ENCODE results near the gene SLC13A4.
A peak's percentile ranks its signal among the peaks of the same experiment; 100 is the strongest.
"Not testable (repeated sequence)": the region's sequence is repeated elsewhere in the genome, so short reads cannot be mapped to it uniquely, and the experiment has no call there.

Gene SLC13A4

GRCh38 chr7:135678612-135679575, 49.1 kb downstream of the SLC13A4 start:
- H3K27me3 Mint-ChIP-seq: no peaks in the 10 kb centered on the region
- no peak overlapping the region for H3K4me3 Mint-ChIP-seq
- H3K9me3 Mint-ChIP-seq (ENCODE audit: low read depth): no peaks in the 10 kb centered on the region
- H3K4me1 Mint-ChIP-seq (ENCODE audit: low read depth): peaks cover 6% of the 10 kb centered on the region
- H3K36me3 Mint-ChIP-seq: peaks cover 12% of the 10 kb centered on the region
- H3K27ac Mint-ChIP-seq: no peak overlapping the region

GRCh38 chr7:135673360-135673706, 54.7 kb downstream of the SLC13A4 start:
- Mint-ChIP-seq H3K9me3 (ENCODE audit: low read depth) (no peaks in the 10 kb centered on the region), H3K4me3 (no peak overlapping the region), H3K4me1 (ENCODE audit: low read depth) (peaks cover 28% of the 10 kb centered on the region), H3K27me3 (no peaks in the 10 kb centered on the region), H3K27ac (no peak overlapping the region), H3K36me3 (peaks cover 7% of the 10 kb centered on the region)

- H3K27ac Mint-ChIP-seq: no peak overlapping the region
- H3K4me1 Mint-ChIP-seq (ENCODE audit: low read depth): peaks cover 33% of the 10 kb centered on the region
- H3K27me3 Mint-ChIP-seq: no peaks in the 10 kb centered on the region
- H3K36me3 Mint-ChIP-seq: peaks cover 7% of the 10 kb centered on the region
- no peak overlapping the region for H3K4me3 Mint-ChIP-seq
- no peaks in the 10 kb centered on the region for H3K9me3 Mint-ChIP-seq (ENCODE audit: low read depth)
These were observed 55.2 kb downstream of the SLC13A4 start for GRCh38 chr7:135672560-135673359.

GRCh38 chr7:135670179-135670578, 57.8 kb downstream of the SLC13A4 start:
- H3K27me3 Mint-ChIP-seq: no peaks in the 10 kb centered on the region
- H3K9me3 Mint-ChIP-seq (ENCODE audit: low read depth): no peaks in the 10 kb centered on the region
- H3K36me3 Mint-ChIP-seq: peaks cover 6% of the 10 kb centered on the region
- H3K4me3 Mint-ChIP-seq: no peak overlapping the region
- H3K27ac Mint-ChIP-seq: peak overlapping the region; percentile 16
- H3K4me1 Mint-ChIP-seq (ENCODE audit: low read depth): peaks cover 51% of the 10 kb centered on the region

GRCh38 chr7:135669774-135670173, 58.2 kb downstream of the SLC13A4 start:
- Mint-ChIP-seq H3K27me3 (no peaks in the 10 kb centered on the region), H3K4me1 (ENCODE audit: low read depth) (peaks cover 55% of the 10 kb centered on the region), H3K4me3 (no peak overlapping the region), H3K36me3 (peaks cover 6% of the 10 kb centered on the region), H3K27ac (no peak overlapping the region), H3K9me3 (ENCODE audit: low read depth) (no peaks in the 10 kb centered on the region)

- peaks cover 63% of the 10 kb centered on the region for H3K4me1 Mint-ChIP-seq (ENCODE audit: low read depth)
- H3K4me3 Mint-ChIP-seq; H3K9me3 Mint-ChIP-seq (ENCODE audit: low read depth); H3K27me3 Mint-ChIP-seq; H3K36me3 Mint-ChIP-seq; H3K27ac Mint-ChIP-seq: not testable (repeated sequence)
These were observed 59.1 kb downstream of the SLC13A4 start for GRCh38 chr7:135668852-135669395.

GRCh38 chr7:135667626-135668025, 60.4 kb downstream of the SLC13A4 start:
- H3K36me3 Mint-ChIP-seq; H3K4me3 Mint-ChIP-seq; H3K9me3 Mint-ChIP-seq (ENCODE audit: low read depth); H3K27ac Mint-ChIP-seq; H3K27me3 Mint-ChIP-seq: not testable (repeated sequence)
- H3K4me1 Mint-ChIP-seq (ENCODE audit: low read depth): peaks cover 66% of the 10 kb centered on the region

- H3K9me3 Mint-ChIP-seq (ENCODE audit: low read depth): no peaks in the 10 kb centered on the region
- peak overlapping the region; percentile 18 for H3K4me3 Mint-ChIP-seq
- H3K27ac Mint-ChIP-seq: no peak overlapping the region
- H3K36me3 Mint-ChIP-seq: peaks cover 6% of the 10 kb centered on the region
- H3K27me3 Mint-ChIP-seq: no peaks in the 10 kb centered on the region
- peaks cover 65% of the 10 kb centered on the region for H3K4me1 Mint-ChIP-seq (ENCODE audit: low read depth)
These were observed 61.1 kb downstream of the SLC13A4 start for GRCh38 chr7:135666846-135667245.

GRCh38 chr7:135666156-135666555, 61.8 kb downstream of the SLC13A4 start:
- H3K9me3 Mint-ChIP-seq (ENCODE audit: low read depth): no peaks in the 10 kb centered on the region
- H3K36me3 Mint-ChIP-seq: peaks cover 8% of the 10 kb centered on the region
- H3K27me3 Mint-ChIP-seq: no peaks in the 10 kb centered on the region
- peak overlapping the region; percentile 28 for H3K27ac Mint-ChIP-seq
- no peak overlapping the region for H3K4me3 Mint-ChIP-seq
- H3K4me1 Mint-ChIP-seq (ENCODE audit: low read depth): peaks cover 70% of the 10 kb centered on the region

- H3K27me3 Mint-ChIP-seq: no peaks in the 10 kb centered on the region
- peak overlapping the region; percentile 94 for H3K4me3 Mint-ChIP-seq
- H3K27ac Mint-ChIP-seq: peak overlapping the region; percentile 67
- peaks cover 64% of the 10 kb centered on the region for H3K4me1 Mint-ChIP-seq (ENCODE audit: low read depth)
- H3K36me3 Mint-ChIP-seq: peaks cover 8% of the 10 kb centered on the region
- no peaks in the 10 kb centered on the region for H3K9me3 Mint-ChIP-seq (ENCODE audit: low read depth)
These were observed 62.9 kb downstream of the SLC13A4 start for GRCh38 chr7:135665042-135665441.

GRCh38 chr7:135664046-135664589, 63.9 kb downstream of the SLC13A4 start:
- Mint-ChIP-seq H3K36me3 (peaks cover 8% of the 10 kb centered on the region), H3K4me1 (ENCODE audit: low read depth) (peaks cover 59% of the 10 kb centered on the region), H3K27ac (peak overlapping the region; percentile 84), H3K9me3 (ENCODE audit: low read depth) (no peaks in the 10 kb centered on the region), H3K27me3 (no peaks in the 10 kb centered on the region), H3K4me3 (peak overlapping the region; percentile 94)

GRCh38 chr7:135662373-135663114, 65.4 kb downstream of the SLC13A4 start, which contains the start of gene STMP1:
STMP1 (plus strand) TSS chr7:135662514.
- Mint-ChIP-seq H3K9me3 (ENCODE audit: low read depth) (no peaks in the 10 kb centered on the region), H3K36me3 (peaks cover 5% of the 10 kb centered on the region), H3K27me3 (no peaks in the 10 kb centered on the region), H3K27ac (peak within 1 kb of the TSS; percentile 95), H3K4me3 (peak within 1 kb of the TSS; percentile 94), H3K4me1 (ENCODE audit: low read depth) (peaks cover 44% of the 10 kb centered on the region)

GRCh38 chr7:135662123-135662372, 65.9 kb downstream of the SLC13A4 start:
- Mint-ChIP-seq H3K27ac (peak overlapping the region; percentile 95), H3K36me3 (peaks cover 5% of the 10 kb centered on the region), H3K4me1 (ENCODE audit: low read depth) (peaks cover 44% of the 10 kb centered on the region), H3K4me3 (peak overlapping the region; percentile 94), H3K27me3 (no peaks in the 10 kb centered on the region), H3K9me3 (ENCODE audit: low read depth) (no peaks in the 10 kb centered on the region)

GRCh38 chr7:135661311-135662122, 66.5 kb downstream of the SLC13A4 start:
- H3K4me1 Mint-ChIP-seq (ENCODE audit: low read depth): peaks cover 40% of the 10 kb centered on the region
- no peaks in the 10 kb centered on the region for H3K27me3 Mint-ChIP-seq
- peaks cover 3% of the 10 kb centered on the region for H3K36me3 Mint-ChIP-seq
- H3K4me3 Mint-ChIP-seq: peak overlapping the region; percentile 94
- H3K9me3 Mint-ChIP-seq (ENCODE audit: low read depth): no peaks in the 10 kb centered on the region
- peak overlapping the region; percentile 95 for H3K27ac Mint-ChIP-seq
